ENCODE data around the gene NSL1.
"Not testable (repeated sequence)": the region's sequence is repeated elsewhere in the genome, so short reads cannot be mapped to it uniquely, and the experiment has no call there.

Gene NSL1, protein sequence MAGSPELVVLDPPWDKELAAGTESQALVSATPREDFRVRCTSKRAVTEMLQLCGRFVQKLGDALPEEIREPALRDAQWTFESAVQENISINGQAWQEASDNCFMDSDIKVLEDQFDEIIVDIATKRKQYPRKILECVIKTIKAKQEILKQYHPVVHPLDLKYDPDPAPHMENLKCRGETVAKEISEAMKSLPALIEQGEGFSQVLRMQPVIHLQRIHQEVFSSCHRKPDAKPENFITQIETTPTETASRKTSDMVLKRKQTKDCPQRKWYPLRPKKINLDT

GRCh38 chr1:212791676-212792395 lies at the start of gene NSL1, which contains the start of gene TATDN3:
NSL1 (minus strand) TSS chr1:212791777; CDS start chr1:212791763, 14 bp downstream.
TATDN3 (plus strand) TSS chr1:212791894; CDS start chr1:212791922, 28 bp downstream.
- peak; percentile 92 for DNase-seq (ENCODE audit: low read depth)

GRCh38 chr1:212838145-212838544 lies 46.6 kb upstream of the NSL1 start:
- no peak for DNase-seq (ENCODE audit: low read depth)

DNA sequence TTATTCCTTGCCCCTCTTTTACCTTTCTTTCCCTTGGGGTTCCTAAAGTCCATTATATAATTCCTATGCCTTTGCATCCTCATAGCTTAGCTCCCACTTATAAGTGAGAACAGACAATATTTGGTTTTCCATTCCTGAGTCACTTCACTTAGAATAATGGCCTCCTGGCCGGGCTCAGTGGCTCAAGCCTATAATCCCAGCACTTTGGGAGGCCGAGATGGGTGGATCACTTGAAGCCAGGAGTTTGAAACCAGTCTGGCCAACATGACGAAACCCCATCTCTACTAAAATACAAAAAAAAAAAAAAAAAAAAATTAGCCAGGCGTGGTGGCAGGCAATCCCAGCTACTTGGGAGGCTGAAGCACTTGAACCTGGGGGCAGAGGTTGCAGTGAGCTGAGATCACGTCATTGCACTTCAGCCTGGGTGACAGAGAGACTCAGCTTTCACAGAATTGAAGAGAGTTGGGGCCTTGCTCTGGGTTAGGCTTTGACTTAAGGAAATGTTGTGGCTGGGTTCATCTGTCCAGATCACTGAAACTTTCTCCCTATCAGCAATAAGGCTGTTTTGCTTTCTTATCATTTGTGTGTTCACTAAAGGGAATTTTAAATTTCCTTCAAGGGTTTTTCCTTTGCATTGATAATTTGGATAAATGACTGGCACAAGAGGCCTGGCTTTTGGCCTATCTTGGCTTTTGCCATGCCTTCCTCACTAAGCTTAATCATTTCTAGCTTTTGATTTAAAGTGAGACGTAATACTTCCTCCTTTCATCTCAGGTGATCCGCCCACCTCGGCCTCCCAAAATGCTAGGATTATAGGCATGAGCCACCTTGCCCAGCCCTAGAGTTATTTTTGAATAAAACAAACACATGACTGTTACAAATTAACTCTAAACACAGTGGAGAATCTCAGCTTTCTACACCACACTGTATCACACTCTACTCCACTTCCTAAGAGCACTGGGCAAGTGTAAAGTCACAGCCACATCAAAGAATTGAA lies 41.9 kb upstream of the NSL1 start:
- DNase-seq (ENCODE audit: low read depth), result not testable (repeated sequence)

DNA sequence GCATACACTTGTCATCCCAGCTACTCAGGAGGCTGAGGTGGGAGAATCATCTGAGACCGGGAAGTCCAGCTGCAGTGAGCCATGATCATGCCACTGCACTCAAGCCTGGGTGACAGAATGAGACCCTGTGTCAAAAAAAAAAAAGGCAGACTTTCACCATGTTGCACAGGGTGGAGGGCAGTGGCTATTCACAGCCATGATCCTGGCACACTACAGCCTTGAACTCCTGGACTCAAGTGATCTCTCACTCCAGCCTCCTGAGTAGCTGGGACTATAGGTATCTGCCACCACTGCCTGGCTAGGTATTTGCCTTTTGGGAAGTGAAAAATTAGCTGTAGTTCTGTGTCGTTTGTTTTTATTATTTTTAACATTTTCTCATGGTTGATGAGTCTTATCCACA lies 36.8 kb upstream of the NSL1 start:
- DNase-seq (ENCODE audit: low read depth), result no peak

- no peak for DNase-seq (ENCODE audit: low read depth)
Measured at GRCh38 chr1:212827831-212828278, 36.3 kb upstream of the NSL1 start.

DNA sequence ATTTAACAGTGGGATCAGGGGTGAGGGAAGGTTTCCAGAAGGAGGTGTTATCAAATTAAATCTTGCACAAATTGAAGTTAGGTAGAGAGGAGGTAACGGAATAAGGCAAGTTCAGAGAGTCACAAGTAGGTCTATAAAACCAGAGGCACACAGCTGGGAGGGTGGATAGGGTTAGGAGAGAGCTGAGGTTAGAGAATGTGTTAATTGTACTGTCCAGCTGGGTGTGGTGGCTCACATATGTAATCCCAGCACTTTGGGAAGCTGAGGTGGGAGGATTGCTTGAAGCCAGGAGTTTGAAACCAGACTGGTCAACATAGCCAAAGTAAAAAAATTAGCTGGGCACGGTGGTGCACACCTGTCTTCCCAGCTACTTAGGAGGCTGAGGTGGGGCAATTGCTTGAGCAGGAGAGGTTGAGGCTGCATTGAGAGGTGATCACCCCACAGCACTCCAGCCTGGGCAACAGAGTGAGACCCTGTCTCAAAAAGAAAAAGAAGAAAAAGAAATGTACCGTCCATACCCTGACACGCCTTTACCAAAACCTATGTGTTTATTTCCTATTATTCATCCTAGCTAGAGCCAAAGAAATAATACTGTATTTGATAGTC lies 35.7 kb upstream of the NSL1 start:
- no peak for DNase-seq (ENCODE audit: low read depth)

GRCh38 chr1:212825798-212826452 lies 34.3 kb upstream of the NSL1 start:
- no peak for DNase-seq (ENCODE audit: low read depth)

DNA sequence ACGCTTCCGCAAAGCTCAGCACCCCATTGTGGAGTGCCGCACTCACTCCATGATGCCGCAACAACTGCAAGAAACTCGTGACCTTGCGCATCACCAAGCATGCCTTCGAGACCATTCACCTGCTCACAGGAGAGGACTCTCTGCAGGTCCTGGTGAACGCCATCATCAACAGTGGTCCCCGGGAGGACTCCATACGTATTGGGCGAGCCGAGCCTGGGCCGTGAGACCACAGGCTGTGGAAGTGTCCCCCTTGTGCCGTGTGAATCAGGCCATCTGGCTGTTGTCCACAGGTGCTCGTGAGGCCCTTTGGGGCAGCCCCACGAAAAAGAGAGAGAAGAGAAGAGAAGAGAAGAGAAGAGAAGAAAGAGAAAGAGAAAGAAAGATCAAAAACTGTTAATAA lies 32.6 kb upstream of the NSL1 start:
- DNase-seq (ENCODE audit: low read depth), result no peak

DNA sequence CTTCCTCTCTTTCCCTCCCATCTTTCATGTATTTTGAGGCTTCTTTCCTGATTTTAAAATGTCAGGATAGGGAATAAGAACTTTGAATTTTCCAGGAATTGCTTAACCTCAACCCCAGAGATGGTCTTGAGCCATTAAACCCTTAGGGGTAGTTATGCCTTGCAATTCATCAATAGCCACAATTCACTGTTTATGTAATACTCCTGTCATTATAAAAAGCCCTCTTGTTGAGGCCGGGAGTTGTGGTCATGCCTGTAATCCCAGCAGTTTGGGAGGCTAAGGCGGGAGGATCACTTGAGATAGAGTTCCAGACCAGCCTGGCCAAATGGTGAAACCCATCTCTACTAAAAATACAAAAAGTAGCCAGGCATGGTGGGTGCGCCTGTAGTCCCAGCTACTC lies 31.4 kb upstream of the NSL1 start:
- no peak for DNase-seq (ENCODE audit: low read depth)

DNA sequence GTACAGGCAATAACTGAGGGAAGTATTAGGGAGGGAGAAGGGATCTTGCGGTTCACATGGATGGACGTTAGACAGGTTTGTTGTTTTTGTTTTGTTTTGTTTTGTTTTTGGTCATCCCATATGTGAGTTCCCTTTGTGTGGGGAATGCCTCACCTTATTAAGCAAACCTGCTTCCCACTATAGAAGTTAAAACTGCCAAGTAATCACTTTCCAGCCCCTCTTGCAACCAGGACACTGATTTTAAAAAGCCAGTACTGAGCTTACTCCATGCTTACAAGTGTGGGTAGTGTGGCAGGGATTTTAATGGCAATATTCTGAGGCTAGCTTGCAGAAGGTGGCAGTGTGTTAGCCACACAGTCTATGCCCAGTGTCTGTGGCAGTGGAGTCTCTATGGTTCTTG lies 29.4 kb upstream of the NSL1 start:
- DNase-seq (ENCODE audit: low read depth), result no peak

GRCh38 chr1:212819726-212820125 lies 28.1 kb upstream of the NSL1 start:
- no peak for DNase-seq (ENCODE audit: low read depth)

- DNase-seq (ENCODE audit: low read depth), result no peak
Measured at GRCh38 chr1:212816567-212817278, 25.1 kb upstream of the NSL1 start.

DNA sequence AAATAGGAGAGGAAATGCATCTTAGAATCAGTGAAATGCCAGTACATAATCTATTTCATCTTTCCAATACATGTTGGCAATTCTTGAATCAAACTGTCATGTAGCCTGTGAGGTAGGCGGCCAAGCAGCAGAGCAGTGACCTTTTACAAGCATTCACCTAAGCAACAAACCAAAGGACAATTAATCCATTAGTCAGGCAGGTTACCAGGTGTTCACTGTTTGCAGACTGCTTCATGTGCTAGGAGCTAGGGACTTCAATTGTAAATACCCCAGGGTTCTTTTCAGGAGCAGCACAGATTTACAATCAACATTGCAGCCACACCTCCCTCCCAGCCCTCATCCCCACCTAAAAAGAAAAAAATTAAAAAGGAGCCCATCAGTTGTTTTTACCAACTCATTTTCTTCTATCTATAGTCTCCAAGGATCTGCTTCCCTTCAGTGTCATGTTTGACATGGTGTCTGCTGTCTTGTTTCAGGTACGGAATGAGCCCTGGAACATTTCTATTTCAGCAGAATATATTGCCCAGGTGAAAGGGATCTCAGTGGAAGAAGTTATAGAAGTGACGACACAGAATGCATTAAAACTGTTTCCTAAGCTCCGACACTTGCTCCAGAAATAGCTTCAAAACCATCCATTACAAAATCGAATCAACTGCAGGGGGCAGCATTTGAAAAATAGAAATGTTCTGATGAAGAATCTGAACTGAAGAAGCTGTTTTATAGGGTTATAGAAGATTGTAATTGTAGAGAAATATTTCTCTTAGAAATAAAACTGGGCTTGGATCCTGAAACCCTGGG lies 23.2 kb upstream of the NSL1 start:
- DNase-seq (ENCODE audit: low read depth), result no peak

- no peak for DNase-seq (ENCODE audit: low read depth)
Measured at GRCh38 chr1:212805767-212806166, 14.2 kb upstream of the NSL1 start.

GRCh38 chr1:212797681-212798080 lies 6.1 kb upstream of the NSL1 start:
- no peak for DNase-seq (ENCODE audit: low read depth)

DNA sequence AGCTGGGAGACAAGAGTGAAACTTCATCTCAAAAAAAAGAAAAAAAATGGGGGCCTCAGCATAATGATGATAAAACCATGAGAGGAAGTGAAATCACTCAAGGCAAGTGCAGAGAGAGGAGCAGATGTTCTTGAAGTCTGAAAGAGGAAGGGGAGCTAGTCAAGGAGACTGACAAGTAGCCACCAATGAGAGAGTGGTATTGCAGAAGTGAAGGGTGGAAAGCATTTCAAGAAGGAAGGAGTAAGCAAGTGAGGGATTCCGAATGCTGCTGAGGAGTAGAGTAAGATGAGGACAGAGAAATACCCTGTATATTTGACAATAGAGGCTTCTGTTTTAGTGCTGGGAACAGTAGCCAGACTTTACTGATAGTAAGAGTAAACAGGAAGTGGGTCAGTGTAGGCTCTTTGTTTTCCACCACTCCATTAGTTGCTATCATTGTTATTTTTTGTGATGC lies 3.0 kb upstream of the NSL1 start:
- DNase-seq (ENCODE audit: low read depth), result no peak

DNA sequence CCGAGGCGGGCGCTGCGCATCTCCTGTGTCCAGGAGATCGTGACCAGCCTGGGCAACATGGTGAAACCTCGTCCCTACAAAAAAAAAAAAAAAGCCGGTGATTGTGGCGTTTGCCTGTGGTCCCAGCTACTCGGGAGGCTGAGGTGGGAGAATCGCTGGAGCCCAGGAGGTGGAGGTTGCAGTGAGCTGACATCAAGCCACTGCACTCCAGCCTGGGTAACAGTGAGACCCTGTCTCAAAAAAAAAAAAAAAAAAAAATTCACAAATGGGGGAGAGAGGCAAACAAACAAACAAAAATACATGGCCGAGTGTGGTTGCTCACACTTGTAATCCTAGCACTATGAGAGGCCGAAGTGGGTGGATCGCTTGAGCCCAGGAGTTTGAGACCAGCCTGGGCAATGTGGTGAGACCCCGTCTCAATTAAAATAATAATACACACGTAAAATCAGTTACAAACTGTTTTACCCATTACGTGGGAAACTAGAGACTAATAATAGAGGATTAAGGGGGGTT lies 875 bp upstream of the NSL1 start:
- DNase-seq (ENCODE audit: low read depth), result no peak

DNA sequence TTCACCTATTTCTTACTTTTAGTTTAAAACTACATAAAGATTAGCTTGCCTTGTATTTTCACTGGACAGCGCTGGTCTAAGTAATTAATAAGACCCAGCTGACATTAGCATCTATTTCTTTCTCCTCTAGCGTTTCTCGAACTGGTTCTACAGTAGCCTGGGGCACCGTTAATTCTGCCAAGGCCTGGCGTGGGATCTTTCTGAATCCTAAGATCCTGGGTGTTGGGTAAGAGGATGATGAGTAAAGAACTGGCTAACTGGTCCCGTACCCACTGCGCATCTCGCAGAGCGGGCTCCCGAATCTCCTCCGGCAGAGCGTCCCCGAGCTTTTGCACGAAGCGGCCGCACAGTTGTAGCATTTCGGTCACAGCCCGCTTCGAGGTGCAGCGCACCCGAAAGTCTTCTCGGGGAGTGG lies 309 bp downstream of the NSL1 start:
- DNase-seq (ENCODE audit: low read depth), result no peak

GRCh38 chr1:212785871-212786270 lies 5.7 kb downstream of the NSL1 start:
- DNase-seq (ENCODE audit: low read depth), result no peak
